HepG2 (cell line): ENCODE measurements around the gene AP1S3. TPM values are rescaled to one million over a fixed set of nuclear protein-coding genes. Genes with fewer than 3 reads are reported as not detected.

Source experiments
- ATF3 ChIP-seq: sonication (generic); formaldehyde crosslinking; IDR thresholded peaks from 2 replicates; pipeline ENCODE4 v1.4.0; 2020; ENCODE audit warnings: missing genetic modification reagents
- CREM ChIP-seq, 2 experiments: sonication (generic) in 1 of 2; formaldehyde crosslinking in 1 of 2; IDR thresholded peaks; 2 replicates each; pipeline versions ENCODE4 v1.4.0 to v1.6.1; 2016 to 2020; ENCODE audit warnings: antibody characterized with exemption in 1 of 2, mild to moderate bottlenecking in 1 of 2, missing genetic modification reagents in 1 of 2
- ELF3 ChIP-seq: IDR thresholded peaks from 2 replicates; pipeline ENCODE4 v1.6.1; 2016; ENCODE audit warnings: missing genetic modification reagents, missing compliant biosample characterization
- FOXA1 ChIP-seq, 2 experiments: fragments of 450-650 bp in 1 of 2; sonication (generic) in 1 of 2; formaldehyde crosslinking in 1 of 2; IDR thresholded peaks; 2 replicates each; pipeline versions ENCODE4 v1.4.0 to v1.6.1; 2016 to 2020; ENCODE audit warnings: missing genetic modification reagents in 1 of 2
- FUBP1 ChIP-seq: sonication (generic); formaldehyde crosslinking; IDR thresholded peaks from 2 replicates; pipeline ENCODE4 v1.5.1; 2020; ENCODE audit warnings: missing genetic modification reagents, mild to moderate bottlenecking, borderline replicate concordance
- GLMP ChIP-seq: sonication (generic); formaldehyde crosslinking; IDR thresholded peaks from 2 replicates; pipeline ENCODE4 v1.9.0; 2021; ENCODE audit warnings: missing genetic modification reagents, mild to moderate bottlenecking, borderline replicate concordance
- HMGA1 ChIP-seq: sonication (generic); formaldehyde crosslinking; conservative IDR thresholded peaks from 2 replicates; pipeline ENCODE4 v1.4.0; 2020; ENCODE audit warnings: missing genetic modification reagents
- MEF2D ChIP-seq: sonication (generic); formaldehyde crosslinking; IDR thresholded peaks from 2 replicates; pipeline ENCODE4 v1.5.1; 2020; ENCODE audit warnings: mild to moderate bottlenecking, missing genetic modification reagents
- SKIL ChIP-seq: sonication (generic); formaldehyde crosslinking; IDR thresholded peaks from 2 replicates; pipeline ENCODE4 v1.8.0; 2022; ENCODE audit warnings: missing genetic modification reagents, mild to moderate bottlenecking, moderate library complexity, borderline replicate concordance
- SRSF1 ChIP-seq: fragments of 200-400 bp; formaldehyde crosslinking; optimal IDR thresholded peaks from 2 replicates; pipeline ENCODE3; 2017; ENCODE audit warnings: mild to moderate bottlenecking, low read depth, low read length, moderate library complexity
- XBP1 ChIP-seq: sonication (generic); formaldehyde crosslinking; IDR thresholded peaks from 2 replicates; pipeline ENCODE4 v1.5.0; 2020; ENCODE audit warnings: missing genetic modification reagents
- ZBED4 ChIP-seq: sonication (generic); formaldehyde crosslinking; IDR thresholded peaks from 2 replicates; pipeline ENCODE4 v1.4.0; 2020; ENCODE audit warnings: missing genetic modification reagents, borderline replicate concordance
- ZFP37 ChIP-seq: sonication (generic); formaldehyde crosslinking; IDR thresholded peaks from 2 replicates; pipeline ENCODE4 v1.4.0; 2020; ENCODE audit warnings: missing genetic modification reagents, borderline replicate concordance
- ZNF317 ChIP-seq: sonication (generic); formaldehyde crosslinking; IDR thresholded peaks from 2 replicates; pipeline ENCODE4 v1.5.0; 2020; ENCODE audit warnings: mild to moderate bottlenecking, missing genetic modification reagents
- ZNF562 ChIP-seq: sonication (generic); formaldehyde crosslinking; IDR thresholded peaks from 2 replicates; pipeline ENCODE4 v1.8.0; 2022; ENCODE audit warnings: missing genetic modification reagents, borderline replicate concordance
- ZNF614 ChIP-seq: IDR thresholded peaks from 2 replicates; pipeline ENCODE4 v1.6.1; 2018; ENCODE audit warnings: missing biosample characterization, missing genetic modification reagents, inconsistent platforms, borderline replicate concordance
- polyA plus RNA-seq, 8 experiments: library from polyadenylated mRNA; depleted of rRNA in 3 of 8; stranded (reverse) in 7 of 8; unstranded in 1 of 8; fragments of >200 nt; fragmentation: Illumina TruSeq in 4 of 8; extraction: Trizol in 4 of 8; gene quantifications; 2 replicates each; pipeline versions ENCODE4 v1.2.1 to v1.2.3, GENCODE V29; 2011 to 2016; ENCODE audit warnings: low read depth in 4 of 8, missing spikeins in 1 of 8, mixed read lengths in 1 of 8; ENCODE audit not compliant: insufficient read depth in 1 of 8
- total RNA-seq, 5 experiments: library from RNA; depleted of rRNA; stranded (reverse); fragments of >200 nt; fragmentation: Illumina TruSeq; extraction: Trizol; gene quantifications; 2 replicates each; pipeline ENCODE4 v1.2.3, GENCODE V29; 2016; ENCODE audit warnings: low read depth in 1 of 5

The AP1S3 gene
- total and polyA plus RNA-seq, 2 of the 13 experiments (the other 11 are each of a cell fraction or from before 2014, with no cell fraction given), result 3.0 to 16.3 TPM

- no peak for TF ChIP-seq HMGA1 (CRISPR knock-in tag)
- peak; percentile 57; the same call in 1 of the 2 replicates for TF ChIP-seq CREM (IDR thresholded peaks at IDR 0.05)
- no peak for TF ChIP-seq CREM (CRISPR knock-in tag; IDR thresholded peaks at IDR 0.05)
- TF ChIP-seq GLMP (CRISPR knock-in tag), result no peak
- no peak for TF ChIP-seq FOXA1 (IDR thresholded peaks at IDR 0.05)
- peak; percentile 80 for TF ChIP-seq FOXA1 (CRISPR knock-in tag; IDR thresholded peaks at IDR 0.05)
- no peak for TF ChIP-seq SKIL (CRISPR knock-in tag)
- TF ChIP-seq ZFP37 (CRISPR knock-in tag), result no peak
- TF ChIP-seq SRSF1, result no peak
- no peak; the same call in 1 of the 2 replicates for TF ChIP-seq ELF3 (CRISPR knock-in tag)
- no peak for TF ChIP-seq XBP1 (CRISPR knock-in tag)
- TF ChIP-seq ZBED4 (CRISPR knock-in tag), result no peak
- peak; percentile 72; the same call in 1 of the 2 replicates for TF ChIP-seq ATF3 (CRISPR knock-in tag)
- no peak for TF ChIP-seq ZNF317 (CRISPR knock-in tag)
- TF ChIP-seq FUBP1 (CRISPR knock-in tag), result no peak
- TF ChIP-seq ZNF562, result no peak
- TF ChIP-seq ZNF614 (CRISPR knock-in tag), result peak; percentile 34; the same call in 1 of the 2 replicates
- no peak for TF ChIP-seq MEF2D
Observed at GRCh38 chr2:223860809-223861738, 23.7 kb upstream of the AP1S3 start (continued).
